K562 (cell line): ENCODE results near the gene KRTAP3-3. TPM values are rescaled to one million over a fixed set of nuclear protein-coding genes. Genes with fewer than 3 reads are reported as not detected.

ENCODE experiments used
- ATF4 ChIP-seq: fragments of 450-650 bp; formaldehyde crosslinking; IDR thresholded peaks from 2 replicates; pipeline ENCODE4 v1.4.0; 2022; ENCODE audit warnings: mild to moderate bottlenecking, moderate library complexity
- BCOR ChIP-seq: fragments of 450-650 bp; IDR thresholded peaks from 2 replicates; pipeline ENCODE4 v1.6.1; 2016
- CEBPZ ChIP-seq: fragments of 150-350 bp; IDR thresholded peaks from 2 replicates; pipeline ENCODE4 v1.6.1; 2014; ENCODE audit warnings: low read depth, mild to moderate bottlenecking, low read length, borderline replicate concordance
- FIP1L1 ChIP-seq: fragments of 200-400 bp; formaldehyde crosslinking; IDR thresholded peaks from 2 replicates; pipeline ENCODE4 v1.6.1; 2018; ENCODE audit warnings: mild to moderate bottlenecking, low read depth, low read length; ENCODE audit not compliant: poor library complexity, severe bottlenecking
- FOXA3 ChIP-seq, 2 experiments: fragments of 450-650 bp in 1 of 2; sonication (generic) in 1 of 2; formaldehyde crosslinking; IDR thresholded peaks in 1 of 2; conservative IDR thresholded peaks in 1 of 2; 2 replicates each; pipeline versions ENCODE4 v1.4.0 to v1.8.0; 2020 to 2022; ENCODE audit warnings: mild to moderate bottlenecking in 2 of 2, missing genetic modification reagents in 1 of 2
- GTF2B ChIP-seq: IDR thresholded peaks from 2 replicates; pipeline ENCODE4 v1.6.1; 2011; ENCODE audit not compliant: insufficient read length; ENCODE audit errors: extremely low read depth
- HNRNPUL1 ChIP-seq: fragments of 200-400 bp; formaldehyde crosslinking; IDR thresholded peaks from 2 replicates; pipeline ENCODE4 v1.6.1; 2017; ENCODE audit warnings: low read length
- SREBF2 ChIP-seq: sonication (generic); formaldehyde crosslinking; IDR thresholded peaks from 2 replicates; pipeline ENCODE4 v1.4.0; 2020; ENCODE audit warnings: mild to moderate bottlenecking, missing genetic modification reagents
- TAF9B ChIP-seq: fragments of 450-650 bp; IDR thresholded peaks from 2 replicates; pipeline ENCODE4 v1.6.1; 2018; ENCODE audit warnings: mild to moderate bottlenecking; ENCODE audit not compliant: partially characterized antibody
- ZNF217 ChIP-seq: sonication (generic); formaldehyde crosslinking; IDR thresholded peaks from 2 replicates; pipeline ENCODE4 v1.8.0; 2022; ENCODE audit warnings: mild to moderate bottlenecking, missing genetic modification reagents
- ZNF609 ChIP-seq: sonication (generic); formaldehyde crosslinking; IDR thresholded peaks from 2 replicates; pipeline ENCODE4 v1.8.1; 2023; ENCODE audit warnings: missing genetic modification reagents, mild to moderate bottlenecking, borderline replicate concordance
- polyA plus RNA-seq, 8 experiments: library from polyadenylated mRNA; depleted of rRNA in 4 of 8; stranded (reverse) in 5 of 8; unstranded in 3 of 8; fragments of >200 nt; fragmentation: Nextera tagmentation in 2 of 8; fragmentation: Illumina TruSeq in 1 of 8; extraction: Ambion mirVana in 2 of 8; extraction: Trizol in 1 of 8; gene quantifications; 2 replicates each; pipeline versions ENCODE4 v1.2.1 to v1.2.3, GENCODE V29; 2011 to 2014; ENCODE audit warnings: inconsistent platforms in 1 of 8, missing spikeins in 1 of 8
- total RNA-seq, 7 experiments: library from RNA; depleted of rRNA in 6 of 7; stranded (reverse); fragments of >200 nt in 6 of 7; fragmentation: Illumina TruSeq in 2 of 7; extraction: Trizol in 2 of 7; gene quantifications; 2 replicates each; pipeline versions ENCODE4 v1.2.1 to v1.2.3, GENCODE V29; 2011 to 2021; ENCODE audit warnings: low replicate concordance in 1 of 7

Gene KRTAP3-3
- total and polyA plus RNA-seq, 9 of the 15 experiments (the other 6 are each of a cell fraction or from before 2014, with no cell fraction given) = not detected

- no peak for TF ChIP-seq ZNF609 (CRISPR knock-in tag)
- no peak for TF ChIP-seq FOXA3 (CRISPR knock-in tag; conservative IDR thresholded peaks at IDR 0.05 in 1 of 2, IDR thresholded peaks at IDR 0.05 in 1 of 2)
- TF ChIP-seq GTF2B = no peak
- no peak for TF ChIP-seq ZNF217 (CRISPR knock-in tag)
- no peak for TF ChIP-seq ATF4 (CRISPR knock-in tag)
- no peak for TF ChIP-seq TAF9B
- TF ChIP-seq FIP1L1 = no peak
- TF ChIP-seq CEBPZ = no peak
- TF ChIP-seq SREBF2 (CRISPR knock-in tag) = no peak
- TF ChIP-seq HNRNPUL1 = no peak
- TF ChIP-seq BCOR = no peak
Measured at GRCh38 chr17:41029633-41030245, 35.8 kb upstream of the KRTAP3-3 start, which contains the start of gene KRTAP1-4 (continued).
